H1 (cell line): ENCODE data around the gene ARSA. TPM values are rescaled to one million over a fixed set of nuclear protein-coding genes. Genes with fewer than 3 reads are reported as not detected.

Experiments used
- CHD7 ChIP-seq: fragments of 300-600 bp; sonication (generic); IDR thresholded peaks from 2 replicates; pipeline ENCODE4 v1.7.1; 2012; ENCODE audit warnings: low read length, moderate library complexity, mild to moderate bottlenecking, inconsistent platforms; ENCODE audit not compliant: insufficient replicate concordance
- NANOG ChIP-seq: IDR thresholded peaks from 2 replicates; pipeline ENCODE4 v1.6.1; 2011; ENCODE audit warnings: low read length, low read depth, mild to moderate bottlenecking, inconsistent platforms; ENCODE audit not compliant: insufficient read depth, poor library complexity, severe bottlenecking
- RNF2 ChIP-seq: fragments of 200-900, 300-1000 bp; sonication (generic); IDR thresholded peaks from 2 replicates; pipeline ENCODE4 v1.7.1; 2016; ENCODE audit warnings: borderline replicate concordance, low read depth, mild to moderate bottlenecking, antibody characterized with exemption, low read length; ENCODE audit not compliant: poor library complexity, severe bottlenecking; ENCODE audit errors: missing control alignments
- SP2 ChIP-seq: IDR thresholded peaks from 2 replicates; pipeline ENCODE4 v1.6.1; 2012; ENCODE audit warnings: mild to moderate bottlenecking, low read length, inconsistent platforms
- TCF12 ChIP-seq: IDR thresholded peaks from 2 replicates; pipeline ENCODE4 v1.6.1; 2011; ENCODE audit warnings: low read depth, mild to moderate bottlenecking, low read length
- USF2 ChIP-seq: IDR thresholded peaks from 2 replicates; pipeline ENCODE4 v1.6.1; 2011; ENCODE audit warnings: low read length, improper control_type of control experiment
- ZNF274 ChIP-seq: IDR thresholded peaks from 2 replicates; pipeline ENCODE4 v1.7.0; 2012; ENCODE audit warnings: low read length, borderline replicate concordance; ENCODE audit errors: extremely low read depth
- polyA plus RNA-seq, 7 experiments: library from polyadenylated mRNA; depleted of rRNA in 3 of 7; stranded (reverse) in 5 of 7; unstranded in 2 of 7; fragments of >200 nt in 5 of 7; fragments of 200-250 nt in 2 of 7; gene quantifications; 1 replicate in 5 of 7; 2 replicates in 1 of 7; 4 replicates in 1 of 7; pipeline versions ENCODE4 v1.2.1 to v1.2.3, GENCODE V29; 2011 to 2013; ENCODE audit warnings: missing spikeins in 2 of 7, mixed read lengths in 2 of 7
- total RNA-seq: library from RNA; stranded (reverse); fragmentation: NEBNext Ultra II Directional; extraction: Animal tissue kit (Norgen Biotek cat#: 25700); gene quantifications from 2 replicates; pipeline ENCODE4 v1.2.1, GENCODE V29; 2021

Gene ARSA
- total and polyA plus RNA-seq, 2 of the 8 experiments (the other 6 are each of a cell fraction or from before 2014, with no cell fraction given) = 9.8 to 10.1 TPM

DNA sequence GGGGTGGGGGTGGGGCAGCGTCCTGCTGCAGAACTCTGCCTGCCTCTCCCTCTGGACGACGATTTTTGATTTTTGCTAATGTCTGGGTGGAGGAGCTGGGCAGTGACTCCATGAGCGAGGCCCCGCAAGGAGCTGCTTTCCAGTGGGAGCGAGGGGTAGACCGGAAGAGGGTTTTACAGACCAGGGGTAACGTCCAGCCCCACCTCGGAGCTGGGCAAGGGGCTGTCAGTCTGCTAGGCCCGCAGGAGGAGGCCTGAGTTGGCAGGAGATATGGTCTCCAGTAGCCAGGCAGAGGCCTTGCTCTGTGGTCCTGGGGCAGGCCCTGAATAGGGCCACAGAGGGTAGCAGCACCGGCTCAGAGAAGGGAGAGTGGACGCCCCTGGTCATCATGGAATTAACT, 18.4 kb downstream of the ARSA start (continued):
- TF ChIP-seq CHD7 = no peak
- TF ChIP-seq ZNF274 = no peak
- TF ChIP-seq NANOG = no peak
- TF ChIP-seq TCF12 = no peak
- TF ChIP-seq RNF2 = no peak
- no peak for TF ChIP-seq USF2
- TF ChIP-seq SP2 = no peak
